H1 (cell line): ENCODE measurements around the gene RGP1. TPM values are rescaled to one million over a fixed set of nuclear protein-coding genes. Genes with fewer than 3 reads are reported as not detected.

ENCODE experiments used
- CTCF ChIA-PET: fragments of 300-600 bp; sonication (Branson Sonifier 250); formaldehyde crosslinking; loops from one replicate; lab custom pipeline; 2021; ENCODE audit not compliant: partially characterized antibody; lab: Charles Lee
- POLR2A ChIA-PET: fragments of 300-600 bp; sonication (Branson Sonifier 250); formaldehyde crosslinking; loops from one replicate; lab custom pipeline; 2021; ENCODE audit warnings: inconsistent platforms; ENCODE audit not compliant: partially characterized antibody; lab: Charles Lee
- DNase-seq, 2 experiments: peaks; one replicate each; pipeline versions ENCODE4 v3.0.0 to v3.0.0-alpha.2; 2010 to 2022; ENCODE audit warnings: low spot score in 2 of 2, low read depth in 1 of 2, mixed read lengths in 1 of 2
- FAIRE-seq: peaks from 2 replicates; lab custom pipeline; 2011; peaks lifted over from hg19 to GRCh38; lab: Jason Lieb, UNC
- H2AFZ ChIP-seq: 2 replicates; pipeline ENCODE4 v1.8.1; 2012; ENCODE audit warnings: low read length, inconsistent platforms
- H2AK5ac ChIP-seq: 2 replicates; pipeline ENCODE4 v1.6.1; 2013; ENCODE audit warnings: low read depth, low read length
- H2BK120ac ChIP-seq: replicated peaks from 2 replicates; pipeline ENCODE3; 2013; ENCODE audit warnings: low read depth, low read length, inconsistent platforms
- H2BK12ac ChIP-seq: 2 replicates; pipeline ENCODE4 v1.6.1; 2013; ENCODE audit warnings: low read depth, low read length
- H2BK15ac ChIP-seq: 2 replicates; pipeline ENCODE4 v1.6.1; 2013; ENCODE audit warnings: low read length
- H2BK20ac ChIP-seq: 2 replicates; pipeline ENCODE4 v1.6.1; 2013; ENCODE audit warnings: low read length
- H2BK5ac ChIP-seq: 2 replicates; pipeline ENCODE4 v1.6.1; 2013; ENCODE audit warnings: low read depth, low read length
- H3K14ac ChIP-seq: 2 replicates; pipeline ENCODE4 v1.6.1; 2013; ENCODE audit warnings: inconsistent platforms; ENCODE audit not compliant: insufficient read length
- H3K18ac ChIP-seq: 2 replicates; pipeline ENCODE4 v1.6.1; 2013; ENCODE audit warnings: low read length; ENCODE audit errors: extremely low read depth
- H3K23ac ChIP-seq: 2 replicates; pipeline ENCODE4 v1.6.1; 2013; ENCODE audit warnings: inconsistent platforms; ENCODE audit not compliant: insufficient read length
- H3K23me2 ChIP-seq: 2 replicates; pipeline ENCODE4 v1.6.1; 2013; ENCODE audit warnings: low read depth, low read length
- H3K27ac ChIP-seq: 2 replicates; pipeline ENCODE4 v1.6.1; 2011; ENCODE audit warnings: low read depth, low read length, inconsistent platforms
- H3K27me3 ChIP-seq, 4 experiments: replicated peaks in 1 of 4; 1 replicate in 1 of 4; 2 replicates in 3 of 4; pipeline versions ENCODE4 v1.6.1 to v1.8.1; 2011 to 2013; ENCODE audit warnings: low read length in 3 of 4, mild to moderate bottlenecking in 3 of 4, inconsistent platforms in 2 of 4, mixed read lengths in 2 of 4, moderate library complexity in 1 of 4; ENCODE audit not compliant: control insufficient read depth in 3 of 4, insufficient read depth in 3 of 4; ENCODE audit errors: extremely low read depth in 1 of 4
- H3K36me3 ChIP-seq, 4 experiments: 2 replicates each; pipeline versions ENCODE4 v1.6.1 to v1.8.1; 2011 to 2013; ENCODE audit warnings: mild to moderate bottlenecking in 4 of 4, low read length in 3 of 4, moderate library complexity in 2 of 4, control low read depth in 1 of 4, inconsistent platforms in 1 of 4; ENCODE audit not compliant: insufficient read depth in 4 of 4, control insufficient read depth in 2 of 4
- H3K4ac ChIP-seq: replicated peaks from 2 replicates; pipeline ENCODE3; 2013; ENCODE audit warnings: low read length, low read depth, mixed read lengths, inconsistent platforms; ENCODE audit not compliant: insufficient read length
- H3K4me1 ChIP-seq, 4 experiments: replicated peaks in 1 of 4; 1 replicate in 1 of 4; 2 replicates in 3 of 4; pipeline versions ENCODE4 v1.6.1 to v1.8.1; 2011 to 2013; ENCODE audit warnings: low read length in 3 of 4, inconsistent platforms in 2 of 4, mixed read lengths in 1 of 4; ENCODE audit not compliant: insufficient read depth in 4 of 4, control insufficient read depth in 3 of 4
- H3K4me2 ChIP-seq, 2 experiments: 2 replicates each; pipeline versions ENCODE4 v1.6.1 to v1.8.1; 2011 to 2013; ENCODE audit warnings: low read depth in 2 of 2, low read length in 2 of 2, control low read depth in 1 of 2, inconsistent platforms in 1 of 2, mild to moderate bottlenecking in 1 of 2; ENCODE audit not compliant: insufficient read depth in 1 of 2
- H3K4me3 ChIP-seq, 4 experiments: fragments of 200-600, 300-600 bp in 1 of 4; sonication (generic), shearing (Covaris generic), sonication (Bioruptor Twin) in 1 of 4; 2 replicates each; pipeline versions ENCODE4 v1.5.1 to v1.8.1; 2011 to 2016; ENCODE audit warnings: low read length in 4 of 4, low read depth in 3 of 4, control low read depth in 2 of 4, inconsistent platforms in 2 of 4, mild to moderate bottlenecking in 2 of 4, mixed read lengths in 1 of 4, moderate library complexity in 1 of 4; ENCODE audit not compliant: insufficient read depth in 2 of 4; ENCODE audit errors: extremely low read depth in 1 of 4
- H3K56ac ChIP-seq: replicated peaks from 2 replicates; pipeline ENCODE3; 2013; ENCODE audit warnings: low read depth, mild to moderate bottlenecking, mixed read lengths, low read length, inconsistent platforms; ENCODE audit not compliant: insufficient read length
- H3K79me1 ChIP-seq: 2 replicates; pipeline ENCODE4 v1.6.1; 2013; ENCODE audit warnings: low read depth, low read length, control low read depth
- H3K79me2 ChIP-seq, 2 experiments: 2 replicates each; pipeline versions ENCODE4 v1.6.1 to v1.8.1; 2012 to 2013; ENCODE audit warnings: low read length in 2 of 2, mild to moderate bottlenecking in 2 of 2, inconsistent platforms in 1 of 2; ENCODE audit not compliant: insufficient read depth in 2 of 2, control insufficient read depth in 1 of 2
- H3K9ac ChIP-seq, 4 experiments: replicated peaks in 1 of 4; 1 replicate in 1 of 4; 2 replicates in 3 of 4; pipeline versions ENCODE4 v1.6.1 to v1.8.1; 2011 to 2013; ENCODE audit warnings: low read depth in 3 of 4, low read length in 3 of 4, control low read depth in 2 of 4, mild to moderate bottlenecking in 2 of 4, moderate library complexity in 2 of 4, inconsistent platforms in 1 of 4; ENCODE audit errors: extremely low read depth in 1 of 4
- H3K9me3 ChIP-seq, 2 experiments: 2 replicates each; pipeline versions ENCODE4 v1.6.1 to v1.8.1; 2012 to 2013; ENCODE audit warnings: mild to moderate bottlenecking in 2 of 2, moderate library complexity in 2 of 2, control low read depth in 1 of 2, inconsistent platforms in 1 of 2, low read depth in 1 of 2, low read length in 1 of 2, mixed read lengths in 1 of 2; ENCODE audit not compliant: insufficient read depth in 2 of 2
- H4K20me1 ChIP-seq, 2 experiments: replicated peaks in 1 of 2; 2 replicates each; pipeline versions ENCODE3 to v1.8.1; 2011 to 2013; ENCODE audit warnings: inconsistent platforms in 2 of 2, low read length in 2 of 2, mild to moderate bottlenecking in 1 of 2; ENCODE audit not compliant: insufficient read depth in 2 of 2, control insufficient read depth in 1 of 2
- H4K5ac ChIP-seq: 2 replicates; pipeline ENCODE4 v1.6.1; 2013; ENCODE audit warnings: low read length, low read depth, mixed read lengths, inconsistent platforms; ENCODE audit not compliant: insufficient read length
- H4K8ac ChIP-seq: 2 replicates; pipeline ENCODE4 v1.8.0; 2013; ENCODE audit warnings: mild to moderate bottlenecking, moderate library complexity, low read length, inconsistent platforms; ENCODE audit not compliant: insufficient read depth; ENCODE audit errors: extremely low read depth
- H4K91ac ChIP-seq: replicated peaks from 2 replicates; pipeline ENCODE3; 2013; ENCODE audit warnings: low read length, mixed read lengths, inconsistent platforms; ENCODE audit not compliant: insufficient read length
- CEBPB ChIP-seq: IDR thresholded peaks from 2 replicates; pipeline ENCODE4 v1.6.1; 2012; ENCODE audit warnings: low read depth, low read length
- CTCF ChIP-seq, 3 experiments: IDR thresholded peaks; 1 replicate in 2 of 3; 2 replicates in 1 of 3; pipeline versions ENCODE4 v1.5.1 to v1.6.1; 2011; ENCODE audit warnings: low read length in 3 of 3, mild to moderate bottlenecking in 3 of 3, inconsistent platforms in 2 of 3, low read depth in 1 of 3, moderate library complexity in 1 of 3; ENCODE audit not compliant: insufficient read depth in 1 of 3; ENCODE audit errors: control extremely low read depth in 1 of 3
- POLR2A ChIP-seq, 2 experiments: IDR thresholded peaks; 1 replicate in 1 of 2; 2 replicates in 1 of 2; pipeline ENCODE4 v1.6.1; 2011; ENCODE audit warnings: low read depth in 2 of 2, low read length in 2 of 2, mild to moderate bottlenecking in 2 of 2; ENCODE audit errors: control extremely low read depth in 1 of 2
- POLR2AphosphoS5 ChIP-seq: IDR thresholded peaks from 2 replicates; pipeline ENCODE4 v1.6.1; 2011; ENCODE audit warnings: low read depth, low read length
- RBBP5 ChIP-seq: IDR thresholded peaks from 2 replicates; pipeline ENCODE4 v1.7.1; 2012; ENCODE audit warnings: low read depth, mild to moderate bottlenecking, inconsistent platforms, low read length, moderate library complexity, borderline replicate concordance
- SP4 ChIP-seq: IDR thresholded peaks from 2 replicates; pipeline ENCODE4 v1.6.1; 2012; ENCODE audit warnings: low read length, inconsistent platforms
- TAF7 ChIP-seq: optimal IDR thresholded peaks from 2 replicates; pipeline ENCODE3; 2011; ENCODE audit warnings: low read depth, mild to moderate bottlenecking, inconsistent platforms, low read length, moderate library complexity, borderline replicate concordance
- TBP ChIP-seq: IDR thresholded peaks from 2 replicates; pipeline ENCODE4 v1.6.1; 2011; ENCODE audit warnings: low read depth, low read length, improper control_type of control experiment
- YY1 ChIP-seq: IDR thresholded peaks from 2 replicates; pipeline ENCODE4 v1.6.1; 2011; ENCODE audit warnings: low read depth, mild to moderate bottlenecking, low read length
- WGBS, 2 experiments: shearing (Covaris generic) in 1 of 2; methylation state at CpG; one replicate each; pipeline versions ENCODE4 v1.1.6 to v1.1.7; 2013 to 2015; ENCODE audit warnings: low lambda C conversion rate in 2 of 2, mixed read lengths in 2 of 2, inconsistent platforms in 1 of 2, low coverage in 1 of 2, missing lambda C conversion rate in 1 of 2; ENCODE audit not compliant: insufficient replicate concordance in 2 of 2, insufficient coverage in 1 of 2, insufficient read length in 1 of 2; ENCODE audit errors: extremely low coverage in 1 of 2, missing lambda C conversion rate in 1 of 2; 5-methylcytosine and 5-hydroxymethylcytosine counted together
- polyA plus RNA-seq, 7 experiments: library from polyadenylated mRNA; depleted of rRNA in 3 of 7; stranded (reverse) in 5 of 7; unstranded in 2 of 7; fragments of >200 nt in 5 of 7; fragments of 200-250 nt in 2 of 7; gene quantifications; 1 replicate in 5 of 7; 2 replicates in 1 of 7; 4 replicates in 1 of 7; pipeline versions ENCODE4 v1.2.1 to v1.2.3, GENCODE V29; 2011 to 2013; ENCODE audit warnings: missing spikeins in 2 of 7, mixed read lengths in 2 of 7
- total RNA-seq: library from RNA; stranded (reverse); fragmentation: NEBNext Ultra II Directional; extraction: Animal tissue kit (Norgen Biotek cat#: 25700); gene quantifications from 2 replicates; pipeline ENCODE4 v1.2.1, GENCODE V29; 2021

Gene RGP1
- total and polyA plus RNA-seq, 2 of the 8 experiments (the other 6 are each of a cell fraction or from before 2014, with no cell fraction given) = 11.8 to 22.7 TPM

GRCh38 chr9:35713578-35713977, 35.5 kb upstream of the RGP1 start:
- H3K14ac ChIP-seq = no peak overlapping the region
- no peaks in the 10 kb centered on the region for H3K27me3 ChIP-seq
- TF ChIP-seq TAF7 (no peak), TBP (no peak), CTCF (IDR thresholded peaks at IDR 0.05; ENCODE audit: control extremely low read depth in 1 of 3, insufficient read depth in 1 of 3, low read depth in 1 of 3, low read length in 3 of 3) (no peak), RBBP5 (no peak), CEBPB (no peak), SP4 (no peak), YY1 (no peak), POLR2AphosphoS5 (no peak), POLR2A (IDR thresholded peaks at IDR 0.05; ENCODE audit: control extremely low read depth in 1 of 2, low read depth in 2 of 2, low read length in 2 of 2) (no peak)
- H2AK5ac ChIP-seq = no peak overlapping the region
- H2BK20ac ChIP-seq = no peak overlapping the region
- H4K5ac ChIP-seq = no peak overlapping the region
- no peak overlapping the region for H4K91ac ChIP-seq
- peaks cover 0 to 2% of the 10 kb centered on the region in 2 experiments for H4K20me1 ChIP-seq
- peaks cover 25 to 85% (median 56%) of the 10 kb centered on the region in 4 experiments; a peak in 7 of 8 replicates for H3K36me3 ChIP-seq
- H3K4me3 ChIP-seq = no peak overlapping the region
- no peak overlapping the region for H3K56ac ChIP-seq
- 81% methylated on average over 2 of the region's 3 CpGs; no CpG with 5 or more reads in 1 of the 2 experiments for WGBS, 2 experiments
- FAIRE-seq (no peak), DNase-seq (no peak)
- H2BK12ac ChIP-seq = no peak overlapping the region
- ChIA-PET CTCF (interaction anchor here (1.2 to 13.8 kb wide), 8 partner anchors 8 to 102 kb away, joined by 3 to 199 read pairs (median 16); partner anchors contain the start of genes ARHGEF39, CCDC107, CREB3 and RMRP), POLR2A (interaction anchor here (0.7 to 10.5 kb wide), 5 partner anchors 8 to 42 kb away, joined by 3 to 51 read pairs (median 3); no protein-coding TSS in a partner anchor)
- H2BK120ac ChIP-seq = no peak overlapping the region
- H3K23me2 ChIP-seq = no peaks in the 10 kb centered on the region
- no peak overlapping the region for H3K4me2 ChIP-seq
- no peaks in the 10 kb centered on the region for H3K79me2 ChIP-seq
- no peak overlapping the region for H3K9ac ChIP-seq
- H3K9me3 ChIP-seq = no peaks in the 10 kb centered on the region
- H3K4me1 ChIP-seq = no peaks in the 10 kb centered on the region
- no peak overlapping the region for H3K4ac ChIP-seq
- no peak overlapping the region for H2AFZ ChIP-seq
- no peak overlapping the region for H3K18ac ChIP-seq
- no peak overlapping the region for H3K27ac ChIP-seq
- H2BK5ac ChIP-seq = no peak overlapping the region
- H3K23ac ChIP-seq = no peak overlapping the region
- no peak overlapping the region for H2BK15ac ChIP-seq
- H4K8ac ChIP-seq = no peak overlapping the region
- H3K79me1 ChIP-seq = peaks cover 3% of the 10 kb centered on the region; the same call in 1 of the 2 replicates
